ENCODE results near the gene HAPLN3.

HAPLN3 gene

GRCh38 chr15:88834211-88834812, 61.0 kb downstream of the HAPLN3 start:
- Histone ChIP-seq H3K27ac (no peak overlapping the region), H3K4me3 (ENCODE audit: low read depth, low read length) (no peak overlapping the region), H3K27me3 (ENCODE audit: insufficient read depth, low read depth, severe bottlenecking) (no peaks in the 10 kb centered on the region), H3K9me3 (ENCODE audit: severe bottlenecking) (no peaks in the 10 kb centered on the region), H3K36me3 (no peaks in the 10 kb centered on the region)
- TF ChIP-seq CTCF (IDR thresholded peaks at IDR 0.05; ENCODE audit: low read depth, low read length), result peak; percentile 83
- DNase-seq, result peak; percentile 52

DNA sequence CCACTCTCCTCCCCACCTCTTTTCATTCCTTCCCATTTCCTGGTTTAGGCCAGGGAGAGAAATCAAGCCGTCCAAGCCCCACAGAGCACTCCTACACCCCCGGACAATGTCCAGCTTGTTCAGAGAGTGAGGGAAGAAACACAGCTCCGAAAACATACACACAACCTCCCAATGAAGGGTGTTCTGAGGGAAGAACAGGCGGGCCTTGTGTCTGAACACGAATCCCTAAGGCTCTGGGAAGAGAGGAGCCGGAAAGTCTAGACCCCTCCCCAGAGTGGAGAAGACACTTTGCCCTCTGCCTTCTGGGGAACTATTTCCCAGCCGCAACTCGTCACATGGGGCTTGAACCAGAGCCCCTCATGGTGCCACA, 61.6 kb downstream of the HAPLN3 start:
- no peak for DNase-seq
- no peak overlapping the region for H3K27ac ChIP-seq
- no peaks in the 10 kb centered on the region for H3K27me3 ChIP-seq (ENCODE audit: insufficient read depth, low read depth, severe bottlenecking)
- no peaks in the 10 kb centered on the region for H3K36me3 ChIP-seq
- TF ChIP-seq CTCF (IDR thresholded peaks at IDR 0.05; ENCODE audit: low read depth, low read length), result no peak
- no peak overlapping the region for H3K4me3 ChIP-seq (ENCODE audit: low read depth, low read length)
- H3K9me3 ChIP-seq (ENCODE audit: severe bottlenecking), result no peaks in the 10 kb centered on the region

DNA sequence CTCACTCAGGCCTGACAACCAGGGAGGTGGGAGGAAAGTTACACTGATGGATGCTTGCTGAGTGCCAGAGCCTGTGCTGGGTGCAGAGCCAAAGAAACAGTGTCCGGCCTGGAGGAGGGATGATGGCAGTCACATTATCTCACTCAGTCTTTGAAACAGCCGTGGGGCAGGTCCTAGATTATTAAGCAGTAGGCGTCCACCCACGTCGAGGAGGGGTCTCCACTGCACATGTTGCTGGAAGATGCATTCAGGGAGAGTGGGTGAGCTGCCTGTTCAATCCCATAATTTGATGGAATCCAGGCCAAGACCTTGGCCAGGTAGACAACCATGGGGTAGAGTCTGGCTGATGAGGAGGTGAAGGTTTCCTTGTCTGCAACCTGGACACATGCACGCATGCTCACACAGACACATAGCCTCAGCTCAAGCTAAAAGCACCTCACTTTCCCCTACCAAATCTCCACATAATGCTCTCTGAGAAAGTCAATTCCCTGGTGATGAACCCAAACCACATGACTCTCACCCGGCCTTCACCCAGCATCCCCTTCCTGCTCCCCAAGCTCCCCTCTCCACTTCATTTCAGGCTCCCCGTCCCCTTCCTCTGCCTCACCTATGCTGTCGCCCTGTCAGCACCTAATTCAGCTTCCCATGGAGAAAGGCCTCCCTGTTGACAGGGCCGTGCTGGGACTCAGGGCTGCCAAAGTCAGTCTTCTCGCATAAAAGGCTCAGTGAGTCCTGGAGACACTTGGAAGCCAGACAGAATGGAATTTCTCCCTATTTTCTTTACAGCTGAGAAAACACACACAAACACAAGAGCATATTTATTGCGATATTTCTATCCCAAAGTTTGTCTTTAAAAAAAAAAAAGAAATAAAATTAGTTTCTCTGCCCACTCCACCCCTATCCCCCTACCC, 62.3 kb downstream of the HAPLN3 start:
- H3K4me3 ChIP-seq (ENCODE audit: low read depth, low read length), result no peak overlapping the region
- H3K27ac ChIP-seq, result no peak overlapping the region
- DNase-seq, result no peak
- H3K36me3 ChIP-seq, result no peaks in the 10 kb centered on the region
- no peaks in the 10 kb centered on the region for H3K9me3 ChIP-seq (ENCODE audit: severe bottlenecking)
- TF ChIP-seq CTCF (IDR thresholded peaks at IDR 0.05; ENCODE audit: low read depth, low read length), result no peak
- H3K27me3 ChIP-seq (ENCODE audit: insufficient read depth, low read depth, severe bottlenecking), result no peaks in the 10 kb centered on the region

DNA sequence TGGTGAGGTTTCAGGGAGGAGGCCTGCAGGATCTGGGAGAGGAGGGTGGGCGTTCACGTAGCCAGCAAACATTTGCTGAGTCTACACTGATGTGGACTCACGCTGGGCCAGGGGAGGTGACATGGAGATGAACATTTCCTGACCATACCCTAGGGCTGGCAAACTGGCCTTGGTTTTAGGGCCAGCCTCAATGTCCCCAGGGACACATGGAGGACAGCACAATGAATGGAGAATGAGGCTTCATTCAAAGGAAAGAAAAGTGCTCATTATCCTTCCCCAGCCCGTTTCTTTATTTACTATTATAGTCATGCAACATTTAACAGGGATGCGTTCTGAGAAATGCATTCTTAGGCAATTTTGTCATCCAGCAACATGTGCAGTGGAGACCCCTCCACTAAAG, 65.3 kb downstream of the HAPLN3 start:
- no peak overlapping the region for H3K4me3 ChIP-seq (ENCODE audit: low read depth, low read length)
- no peaks in the 10 kb centered on the region for H3K9me3 ChIP-seq (ENCODE audit: severe bottlenecking)
- H3K27ac ChIP-seq, result no peak overlapping the region
- no peak for DNase-seq
- TF ChIP-seq CTCF (IDR thresholded peaks at IDR 0.05; ENCODE audit: low read depth, low read length), result no peak
- no peaks in the 10 kb centered on the region for H3K27me3 ChIP-seq (ENCODE audit: insufficient read depth, low read depth, severe bottlenecking)
- no peaks in the 10 kb centered on the region for H3K36me3 ChIP-seq

DNA sequence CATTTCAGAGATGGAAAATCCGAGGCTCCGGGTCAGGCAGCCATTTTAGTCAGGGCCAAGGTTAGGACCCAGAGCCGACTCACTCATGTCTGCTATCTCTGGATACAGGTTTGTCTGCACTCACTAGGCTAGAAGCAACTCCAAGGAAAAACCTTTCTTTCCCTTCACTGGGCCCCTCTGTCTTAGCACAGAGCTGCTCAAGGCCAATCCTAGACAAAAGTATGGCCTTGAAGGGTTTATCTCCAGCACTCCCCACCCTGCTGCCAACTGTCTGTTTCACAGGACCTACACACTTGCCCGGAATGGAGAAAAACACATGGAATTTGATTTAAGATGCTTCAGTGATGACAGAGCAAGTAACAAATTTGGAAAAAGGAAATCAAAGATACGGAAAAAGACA, 66.6 kb downstream of the HAPLN3 start:
- H3K4me3 ChIP-seq (ENCODE audit: low read depth, low read length), result no peak overlapping the region
- DNase-seq, result no peak
- H3K27ac ChIP-seq, result no peak overlapping the region
- H3K36me3 ChIP-seq, result no peaks in the 10 kb centered on the region
- no peaks in the 10 kb centered on the region for H3K9me3 ChIP-seq (ENCODE audit: severe bottlenecking)
- H3K27me3 ChIP-seq (ENCODE audit: insufficient read depth, low read depth, severe bottlenecking), result no peaks in the 10 kb centered on the region
- TF ChIP-seq CTCF (IDR thresholded peaks at IDR 0.05; ENCODE audit: low read depth, low read length), result no peak

Measured in WERI-Rb-1 (cell line).